Stimulated activated CD4-positive, alpha-beta T cell treated with anti-CD3 and anti-CD28 coated beads, Interleukin-4, amount 100 ng/mL, for 48 hours (primary cell): ENCODE results near the gene GNPNAT1.
A peak's percentile ranks its signal among the peaks of the same experiment; 100 is the strongest.

ENCODE experiments used
- DNase-seq, 2 donors: peaks; one replicate each; pipeline ENCODE4 v3.0.0-alpha.2; 2020; ENCODE audit warnings: low read depth in 2 of 2

Gene GNPNAT1

DNA sequence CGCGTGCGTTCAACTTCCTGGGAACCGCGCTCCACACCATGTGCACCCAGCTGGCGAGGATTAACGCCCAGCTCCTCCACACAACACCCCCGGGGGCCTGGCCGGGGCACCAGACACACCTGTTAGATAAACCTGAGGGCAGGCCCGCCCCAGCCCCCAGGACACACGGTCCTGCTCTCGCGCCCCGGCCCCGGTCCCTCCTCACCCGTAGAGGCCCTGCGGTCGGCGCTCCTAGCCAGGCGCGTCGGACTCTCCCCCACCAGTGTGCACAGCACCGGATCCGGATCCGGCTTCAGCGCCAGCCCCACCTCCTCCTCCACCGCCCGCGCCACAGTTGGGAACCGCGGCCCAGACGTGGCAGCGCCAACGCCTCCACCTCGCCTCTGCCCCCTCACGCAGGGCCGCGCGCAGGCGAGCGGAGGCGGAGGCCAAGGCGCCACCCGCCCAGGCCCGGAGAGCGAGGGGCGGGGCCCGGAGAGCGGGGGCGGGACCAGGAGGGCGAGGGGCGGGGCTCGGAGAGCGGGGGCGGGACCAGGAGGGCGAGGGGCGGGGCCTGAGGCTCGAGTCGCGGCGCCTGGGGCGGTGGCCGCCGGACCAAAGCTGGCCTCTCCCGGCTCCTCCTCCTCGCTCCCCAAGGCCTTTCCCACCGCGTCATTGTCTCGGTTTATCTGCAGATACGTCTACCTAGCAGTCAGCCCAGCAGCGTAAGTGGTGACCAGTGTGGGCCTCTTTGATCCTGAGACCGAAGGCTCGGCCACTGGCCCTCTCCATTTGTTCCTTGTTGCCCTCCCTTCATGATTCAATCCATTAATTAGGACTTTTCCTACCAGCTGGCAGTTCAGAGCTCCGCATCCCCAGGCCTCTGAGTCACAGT, at the start of gene GNPNAT1:
Gene GNPNAT1, minus strand, starts transcription at position 385 of the 874 bp plus-strand sequence. CDS start 6,957 bp downstream, outside the sequence.
- peak; percentile 69 to 75 for DNase-seq

DNA sequence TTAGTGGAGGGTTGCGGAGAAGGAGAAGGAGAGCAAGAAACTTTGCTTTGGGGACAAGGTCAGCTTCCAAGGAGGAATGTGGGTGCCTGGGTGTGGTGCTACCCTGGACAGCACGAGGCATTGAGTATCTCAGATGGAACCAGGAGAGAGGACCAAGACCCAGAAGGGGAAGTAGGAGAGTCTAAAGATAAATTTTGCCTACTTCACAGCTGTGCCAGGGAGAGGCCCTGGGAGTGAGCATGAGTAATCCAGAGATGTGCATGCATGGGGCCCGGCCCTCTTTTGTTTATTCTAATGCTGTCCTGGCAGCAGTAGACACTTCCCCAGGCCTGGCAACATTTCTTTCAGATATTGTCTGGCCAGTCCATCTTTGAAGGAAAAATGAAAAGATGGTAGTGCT, 49.5 kb upstream of the GNPNAT1 start:
- no peak for DNase-seq

DNA sequence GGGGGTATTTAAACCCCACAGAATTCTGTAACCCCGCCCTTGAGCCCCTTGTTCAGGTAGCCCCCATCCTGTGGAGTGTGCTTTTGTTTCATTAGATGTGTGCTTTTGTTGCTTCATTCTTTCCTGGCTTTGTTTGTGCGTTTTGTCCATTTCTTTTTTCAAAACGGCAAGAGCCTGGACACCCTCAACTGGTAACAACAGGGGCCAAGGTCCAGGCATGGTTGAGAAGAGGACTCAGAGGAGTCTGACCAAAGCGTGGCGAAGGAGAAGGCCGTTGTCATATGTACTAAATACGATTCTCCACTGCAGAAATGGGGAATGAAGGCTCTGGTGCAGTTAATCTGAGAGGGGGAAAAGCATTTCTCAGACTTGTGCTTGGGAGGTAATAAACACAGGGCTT, 46.0 kb upstream of the GNPNAT1 start:
- DNase-seq, result no peak

DNA sequence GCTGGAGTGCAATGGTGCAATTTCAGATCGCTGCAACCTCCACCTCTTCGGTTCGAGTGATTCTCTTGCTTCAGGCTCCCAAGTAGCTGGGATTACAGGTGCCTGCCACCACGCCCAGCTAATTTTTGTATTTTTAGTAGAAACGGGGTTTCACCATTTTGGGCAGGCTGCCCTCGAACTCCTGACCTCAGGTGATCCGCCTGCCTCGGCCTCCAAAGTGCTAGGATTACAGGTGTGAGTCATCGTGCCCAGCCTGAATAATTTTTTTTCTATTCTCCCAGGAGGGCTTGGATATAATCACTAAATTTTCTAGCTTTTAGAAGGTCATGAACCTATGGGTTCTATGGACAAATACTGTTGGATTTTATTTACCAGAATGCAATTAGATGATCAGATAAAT, 44.7 kb upstream of the GNPNAT1 start:
- DNase-seq, result no peak

DNA sequence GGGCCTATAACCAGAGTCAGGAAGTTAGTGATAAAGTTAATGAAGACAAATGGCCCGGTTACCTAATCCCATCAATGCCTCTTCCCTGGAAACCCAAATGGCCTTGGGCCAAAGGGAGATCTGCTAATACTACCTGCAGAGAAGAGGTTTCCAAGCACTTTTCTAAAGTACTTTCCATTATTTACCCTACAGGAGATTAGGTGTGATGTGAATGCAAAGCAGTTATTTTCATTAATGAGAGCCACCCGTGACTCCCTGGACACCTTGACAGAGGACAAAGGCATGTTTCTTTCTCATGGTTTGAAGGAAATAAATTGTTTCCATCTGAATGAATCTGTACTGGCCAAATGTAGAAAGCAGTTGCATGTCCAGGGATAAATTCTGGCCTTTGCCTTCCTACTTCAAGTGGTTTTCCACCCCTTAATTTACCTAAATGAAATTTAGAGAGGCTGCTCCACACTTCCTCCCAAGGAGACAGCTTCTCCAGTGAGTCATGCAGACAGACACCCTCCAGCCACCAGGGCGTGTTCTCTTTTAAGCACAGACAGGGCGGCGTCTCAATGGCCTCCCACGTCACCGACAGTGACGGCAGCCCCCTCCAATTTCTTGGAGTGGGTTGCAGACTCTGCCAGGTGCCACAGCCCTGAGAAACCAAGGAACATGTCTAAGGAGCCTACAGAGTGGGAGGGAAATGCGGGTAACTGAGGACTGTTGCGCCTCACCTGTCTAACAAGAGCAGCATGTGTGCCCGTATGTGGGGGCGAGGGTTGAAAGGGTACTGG, 43.9 kb upstream of the GNPNAT1 start:
- DNase-seq, result no peak

DNA sequence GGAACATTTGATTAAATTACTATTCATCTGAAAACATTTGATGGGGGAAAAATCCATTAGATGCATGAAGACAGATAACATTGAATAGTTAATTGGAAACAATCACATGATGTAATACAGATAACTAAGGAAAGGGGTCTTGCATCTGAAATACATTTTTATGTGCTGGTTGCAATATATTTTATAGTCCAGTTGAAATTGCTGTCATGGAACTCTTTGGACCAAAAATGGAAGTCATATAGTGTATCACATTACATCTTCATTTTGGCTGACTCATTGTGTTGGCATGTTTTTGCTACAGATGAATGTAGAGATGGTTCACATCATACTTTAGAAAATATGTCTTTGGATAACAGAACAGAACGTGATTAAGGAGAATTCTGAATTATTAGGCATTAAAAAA, 43.0 kb upstream of the GNPNAT1 start:
- no peak for DNase-seq

DNA sequence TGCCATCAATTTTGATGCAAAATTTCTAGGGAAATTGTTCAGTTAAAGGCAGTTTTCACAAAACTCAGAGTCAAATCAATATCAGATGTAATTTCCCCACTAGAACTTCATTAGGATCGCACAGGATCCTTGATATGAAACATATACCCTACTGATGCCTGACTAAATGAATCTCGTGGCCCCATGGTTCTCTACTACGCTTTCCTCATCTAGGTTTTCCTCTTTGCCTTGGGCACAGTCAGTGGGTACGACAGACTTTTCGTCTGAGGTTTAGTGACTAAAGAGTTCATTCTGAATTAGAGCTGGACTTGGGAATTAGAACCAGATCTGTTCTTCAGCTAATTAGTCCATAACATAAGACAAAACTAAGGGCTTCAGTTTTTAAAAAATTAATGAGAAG, 42.5 kb upstream of the GNPNAT1 start:
- no peak for DNase-seq

DNA sequence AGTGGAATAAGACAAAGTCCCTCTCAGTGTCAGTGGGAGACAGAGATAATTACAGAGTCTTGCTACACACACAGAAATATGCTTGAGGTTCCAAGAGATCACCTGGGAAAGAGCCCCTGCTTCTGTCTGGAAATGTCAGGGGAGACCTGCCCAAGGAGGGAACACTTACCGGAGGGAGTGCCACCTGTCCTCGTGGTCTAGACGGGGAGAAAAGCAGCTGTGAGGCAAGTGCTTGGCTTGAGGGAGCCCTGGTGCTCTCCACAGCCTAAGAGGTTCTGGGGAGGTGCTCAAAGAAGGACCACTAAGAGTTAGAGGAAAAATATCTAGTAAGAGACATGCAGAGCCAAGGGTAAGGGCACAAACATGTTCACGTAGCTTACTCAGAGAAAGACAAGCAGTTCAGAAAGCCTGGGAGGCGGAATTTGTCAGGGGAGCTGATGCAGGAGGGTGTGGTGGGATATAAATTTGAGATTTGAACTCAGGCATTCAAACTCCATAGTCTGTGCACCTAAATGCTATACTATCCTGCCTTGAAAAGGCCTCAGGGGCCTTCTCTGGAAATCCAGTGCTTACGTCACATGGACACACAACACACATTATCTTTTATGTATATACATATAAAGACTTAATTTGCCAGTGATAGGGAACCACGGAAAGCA, 38.2 kb upstream of the GNPNAT1 start:
- DNase-seq, result no peak

DNA sequence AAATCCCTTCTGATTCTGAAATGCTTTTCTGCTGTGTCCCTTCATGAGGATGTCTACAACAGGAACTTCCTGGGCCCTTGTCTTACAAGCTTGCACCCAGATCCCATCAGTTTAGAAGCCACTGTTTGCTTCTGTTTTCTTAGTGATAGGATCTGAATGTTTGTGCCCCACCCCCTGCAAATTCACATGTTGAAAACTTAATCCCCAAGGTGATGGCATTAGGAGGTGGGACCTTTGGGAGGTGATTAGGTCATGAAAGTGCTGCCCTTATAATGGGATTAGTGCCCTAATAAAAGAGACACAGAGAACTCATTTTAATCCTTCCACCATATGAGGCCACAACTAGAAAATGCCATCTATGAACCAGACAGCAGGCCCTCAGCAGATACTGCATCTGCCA, 36.0 kb upstream of the GNPNAT1 start:
- no peak for DNase-seq

DNA sequence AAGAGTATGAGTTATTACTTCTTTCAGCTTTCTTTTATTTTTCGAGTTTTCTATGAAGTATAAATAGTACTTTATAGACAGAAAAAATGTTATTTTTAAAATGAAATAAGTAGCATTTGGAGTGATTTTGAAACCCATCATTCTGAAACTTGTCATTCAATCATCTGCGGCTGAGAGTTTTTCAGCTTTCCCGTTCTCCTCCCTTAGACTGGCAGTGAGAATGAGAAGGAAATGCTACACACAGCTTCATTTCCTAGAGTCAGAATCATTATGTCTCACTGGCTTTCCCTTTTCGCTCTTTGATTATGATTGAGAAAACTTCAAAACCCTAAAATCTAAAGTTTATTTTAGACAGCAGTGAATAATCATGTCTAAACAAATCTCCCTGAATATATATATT, 33.7 kb upstream of the GNPNAT1 start:
- DNase-seq, result no peak

DNA sequence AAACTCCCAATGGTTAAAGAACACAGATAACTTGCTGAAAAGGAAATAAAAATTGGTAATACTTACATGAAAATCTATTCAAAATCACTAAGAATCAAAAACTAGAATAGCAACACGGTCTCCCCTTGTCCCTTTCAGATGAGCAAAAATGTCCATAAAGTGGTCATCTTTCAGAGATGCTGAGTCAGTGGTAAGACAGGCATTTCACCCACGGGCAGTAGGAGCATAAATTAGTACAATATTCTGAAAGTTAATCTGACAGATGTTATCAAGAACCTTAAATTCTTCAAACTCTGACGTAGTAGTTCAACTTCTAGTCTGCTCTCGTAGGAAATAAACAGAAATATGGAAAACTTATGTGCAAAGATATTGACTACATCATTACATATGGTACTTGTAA, 33.1 kb upstream of the GNPNAT1 start:
- DNase-seq, result no peak

DNA sequence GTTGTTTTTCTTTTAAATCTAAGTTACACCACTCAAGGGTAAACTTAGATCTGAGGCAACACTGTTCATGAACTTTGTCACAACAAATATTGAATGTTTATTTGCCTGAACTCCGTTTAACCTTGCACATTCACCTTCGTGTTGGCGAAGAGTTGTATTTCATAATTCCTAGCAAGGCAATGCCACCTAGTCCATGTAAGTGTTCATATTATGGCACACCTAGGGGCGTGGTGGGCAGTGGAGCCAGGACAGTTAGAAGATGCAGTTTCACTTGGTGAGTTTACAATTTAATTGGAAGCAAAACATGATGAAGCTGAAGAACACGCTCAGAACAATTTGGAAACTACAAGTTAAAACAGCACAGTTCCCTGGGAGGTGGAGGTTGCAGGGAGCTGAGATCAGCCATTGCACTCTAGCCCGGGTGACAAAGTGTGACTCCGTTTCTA, 30.4 kb upstream of the GNPNAT1 start:
- no peak for DNase-seq

DNA sequence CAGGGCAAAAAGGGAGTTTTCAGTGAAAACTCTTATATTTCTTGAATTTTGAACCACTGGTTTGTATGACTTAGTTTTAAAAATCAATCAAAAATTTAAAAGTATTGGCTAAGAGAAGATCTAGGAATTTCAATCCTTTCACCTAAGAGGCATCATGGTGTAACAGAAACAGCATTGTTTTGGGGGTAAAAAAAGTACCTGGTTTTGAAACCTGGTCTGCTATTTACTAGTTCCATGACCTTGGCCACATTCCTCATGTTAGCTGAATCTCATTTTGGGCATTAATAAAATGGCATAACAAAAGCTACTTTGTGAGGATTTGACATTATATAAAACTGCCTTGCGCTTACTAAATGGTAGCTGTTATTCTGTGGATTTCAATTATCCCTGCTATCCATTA, 16.7 kb upstream of the GNPNAT1 start:
- no peak for DNase-seq

DNA sequence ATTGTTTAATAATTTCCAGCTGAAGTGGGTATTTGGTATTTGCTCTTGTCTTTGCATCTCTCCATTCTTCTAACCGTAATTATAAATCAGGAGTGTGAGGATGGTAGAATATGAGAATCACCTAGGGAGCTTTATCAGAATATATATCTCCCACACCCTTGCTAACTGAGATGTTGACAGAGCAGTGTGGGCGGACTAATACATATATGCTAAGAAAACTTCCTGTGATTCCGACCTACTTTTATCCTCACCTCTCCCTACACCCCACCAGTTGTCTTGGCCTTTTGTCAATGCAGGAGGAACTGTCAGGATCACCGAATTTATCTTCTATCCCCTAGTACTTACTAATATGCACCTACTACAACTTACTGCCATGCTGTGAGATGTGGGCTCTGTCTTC, 14.7 kb upstream of the GNPNAT1 start:
- no peak for DNase-seq

DNA sequence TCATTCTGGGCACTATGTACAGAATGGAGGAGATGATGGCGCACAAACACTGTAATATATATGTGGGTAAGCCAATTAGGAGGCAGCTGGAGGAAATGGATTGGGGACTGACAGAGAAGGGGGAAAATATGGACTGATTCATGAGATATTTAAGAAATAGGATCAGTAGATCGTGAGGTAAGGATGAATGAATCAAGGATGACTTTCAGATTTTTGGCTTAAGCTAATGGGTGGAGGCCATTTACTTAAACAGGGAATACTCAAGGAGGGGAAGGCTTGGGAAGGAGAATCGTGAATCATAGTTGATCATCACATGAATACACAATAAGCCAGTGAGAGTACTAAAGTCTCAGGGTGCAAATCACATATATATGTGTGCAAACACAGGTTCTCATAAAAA, 11.2 kb upstream of the GNPNAT1 start:
- no peak for DNase-seq

DNA sequence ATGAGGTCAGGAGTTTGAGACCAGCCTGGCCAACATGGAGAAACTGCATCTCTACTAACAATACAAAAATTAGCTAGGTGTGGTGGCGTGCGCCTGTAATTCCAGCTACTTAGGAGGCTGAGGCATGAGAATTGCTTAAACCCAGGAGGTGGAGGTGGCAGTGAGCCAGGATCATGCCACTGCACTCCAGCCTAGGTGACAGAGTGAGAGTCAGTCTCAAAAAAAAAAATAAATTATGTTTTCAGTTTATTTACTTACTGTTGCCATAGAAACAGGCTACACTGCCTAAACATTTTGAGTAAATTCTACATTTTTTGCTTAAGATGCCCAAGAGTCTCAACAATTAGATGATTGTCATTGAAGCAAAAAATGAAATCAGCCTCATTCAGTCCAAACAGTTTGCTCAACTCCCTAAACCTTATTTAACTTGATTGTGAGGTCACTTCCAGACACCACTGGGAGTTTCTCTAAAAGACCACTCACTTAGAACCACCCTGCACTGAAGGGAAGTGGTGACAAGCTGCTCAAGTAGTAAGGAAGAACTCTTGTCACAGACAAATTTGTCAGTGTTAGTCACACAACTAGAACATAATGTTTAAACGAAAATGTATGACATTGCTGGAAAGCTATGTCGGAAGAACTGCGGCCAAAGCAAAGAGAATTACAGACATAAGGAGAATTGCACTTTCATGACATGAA, 9.8 kb upstream of the GNPNAT1 start:
- DNase-seq, result no peak

DNA sequence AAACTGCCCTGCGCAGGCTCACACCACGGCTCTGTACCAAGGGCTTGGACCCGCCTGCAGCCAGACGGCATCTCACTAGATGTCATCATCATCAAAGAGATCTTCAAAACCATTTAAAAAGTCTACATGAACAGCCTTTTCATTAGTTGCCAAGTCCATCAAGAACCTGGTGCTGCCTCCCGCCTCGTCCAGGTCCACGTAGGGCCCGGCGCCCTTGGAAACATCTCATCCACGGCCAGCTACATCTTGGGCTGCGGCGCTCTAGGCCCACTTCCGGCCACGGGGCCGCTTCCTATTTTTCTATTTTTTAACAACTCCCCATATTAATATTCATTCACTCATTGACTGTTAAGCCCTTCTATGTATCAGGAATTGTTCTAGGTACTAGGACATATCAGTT, 7.4 kb upstream of the GNPNAT1 start:
- no peak for DNase-seq

DNA sequence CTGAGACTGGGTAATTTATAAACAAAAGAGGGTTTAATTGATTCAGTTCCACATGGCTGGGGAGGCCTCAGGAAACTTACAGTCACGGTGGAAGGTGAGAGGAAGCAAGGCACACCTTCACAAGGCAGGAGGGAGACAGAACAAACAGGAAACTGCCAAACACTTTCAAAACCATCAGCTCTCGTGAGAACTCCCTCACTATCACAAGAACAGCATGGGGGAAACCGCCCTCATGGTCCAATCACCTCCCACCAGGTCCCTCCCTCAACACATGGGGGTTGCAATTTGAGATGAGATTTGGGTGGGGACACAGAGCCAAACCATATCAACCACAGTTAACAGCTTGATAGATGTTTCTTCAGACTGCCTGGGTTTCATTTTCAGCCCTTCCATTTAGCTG, 6.2 kb upstream of the GNPNAT1 start:
- no peak for DNase-seq

DNA sequence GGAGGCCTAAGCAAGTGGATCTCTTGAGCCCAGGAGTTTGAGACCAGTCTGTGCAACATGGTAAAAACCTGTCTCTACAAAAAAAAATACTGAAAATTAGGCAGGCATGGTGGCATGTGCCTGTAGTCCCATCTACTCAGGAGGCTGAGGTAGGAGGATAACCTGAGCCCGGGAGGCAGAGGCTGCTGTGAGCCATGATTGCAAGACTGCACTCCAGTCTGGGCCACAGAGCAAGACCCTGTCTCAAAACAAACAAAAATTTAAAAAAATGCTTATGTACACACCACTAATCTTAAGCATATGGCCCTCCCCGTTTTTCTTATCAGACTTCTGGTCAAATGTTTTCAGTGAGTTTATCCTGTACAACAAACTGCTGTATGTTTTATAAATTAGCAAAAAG, 1.7 kb upstream of the GNPNAT1 start:
- DNase-seq, result no peak

DNA sequence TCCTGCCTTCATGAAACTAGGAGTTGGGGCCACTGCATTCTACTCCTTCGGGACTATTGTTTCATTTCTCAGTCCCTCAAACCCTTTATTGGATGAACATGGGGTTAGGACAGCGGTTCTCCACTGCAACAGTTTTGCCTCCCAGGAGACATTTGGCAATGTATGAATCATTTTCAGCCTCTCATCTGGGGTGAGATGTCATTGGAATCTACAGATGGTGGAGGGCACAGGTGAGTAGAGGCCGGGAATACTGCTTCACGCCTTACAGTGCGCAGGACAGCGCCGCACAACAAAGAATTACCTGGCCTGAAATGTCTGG, 649 bp upstream of the GNPNAT1 start:
- no peak for DNase-seq

DNA sequence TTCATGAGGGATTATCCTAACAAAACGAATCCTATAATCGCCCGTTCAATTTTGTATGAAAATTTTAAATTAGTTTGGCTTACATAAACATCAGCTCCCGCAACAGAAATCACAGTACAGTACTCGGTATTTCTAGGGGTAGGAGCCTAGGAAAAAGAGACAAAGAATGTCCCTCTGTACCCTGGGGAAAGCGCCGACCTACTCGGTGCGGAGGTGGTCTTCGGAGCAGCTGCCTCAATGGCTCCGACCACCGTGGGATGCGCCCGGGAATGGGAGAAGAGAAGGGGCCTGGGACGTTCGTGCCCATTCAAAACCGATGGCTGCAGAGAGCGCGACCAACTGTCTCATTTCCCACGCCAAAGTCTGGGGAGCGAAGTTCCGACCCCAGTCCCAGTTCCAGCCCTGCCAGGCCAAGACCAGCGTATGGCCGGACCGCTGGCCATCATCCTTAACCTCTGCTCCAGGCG, 618 bp downstream of the GNPNAT1 start:
- DNase-seq, result no peak
